ENCODE data around the gene FRS3.

GRCh38 chr6:41818271-41819054 is 38.8 kb upstream of the FRS3 start:
- no peak for TF ChIP-seq ZBTB20 (tag by site-specific recombination; IDR thresholded peaks at IDR 0.05)
- TF ChIP-seq ZNF335 (tag by site-specific recombination; conservative IDR thresholded peaks at IDR 0.05) = no peak
- TF ChIP-seq CTCF (tag by site-specific recombination; IDR thresholded peaks at IDR 0.05) = no peak
- TF ChIP-seq ZXDB (tag by site-specific recombination; IDR thresholded peaks at IDR 0.05) = no peak
